G401 (cell line): ENCODE results near the gene CD52. TPM values are rescaled to one million over a fixed set of nuclear protein-coding genes. Genes with fewer than 3 reads are reported as not detected.
"Not testable (repeated sequence)": the region's sequence is repeated elsewhere in the genome, so short reads cannot be mapped to it uniquely, and the experiment has no call there.

Source experiments
- DNase-seq: peaks from one replicate; pipeline ENCODE4 v3.0.0-alpha.2; 2015; ENCODE audit warnings: low spot score
- in situ Hi-C: cut with HindIII; loops from 2 replicates; pipeline ENCODE4 v1.10.0; 2016; ENCODE audit warnings: low sequenced_read_pairs, mixed read lengths
- total RNA-seq: library from RNA; depleted of rRNA; stranded (reverse); fragments of >200 nt; shearing (Covaris generic); gene quantifications from 2 replicates; pipeline ENCODE4 v1.2.3, GENCODE V29; 2014

Gene CD52
- total RNA-seq, 1 experiment from 2014 or later, result 2.3 TPM

GRCh38 chr1:26283279-26283853 lies 34.4 kb upstream of the CD52 start:
- in situ Hi-C loops, result no loop called here
- DNase-seq, result no peak

- in situ Hi-C loops, result no loop called here
- DNase-seq, result no peak
Observed at GRCh38 chr1:26283871-26284596, 33.7 kb upstream of the CD52 start.

GRCh38 chr1:26284597-26285347 lies 33.0 kb upstream of the CD52 start:
- in situ Hi-C loops, result no loop called here
- DNase-seq, result no peak

- in situ Hi-C loops, result no loop called here
- DNase-seq, result no peak
Observed at GRCh38 chr1:26285366-26286063, 32.2 kb upstream of the CD52 start.

- in situ Hi-C loops, result no loop called here
- DNase-seq, result no peak
Observed at GRCh38 chr1:26286064-26286416, 31.7 kb upstream of the CD52 start.

- in situ Hi-C loops, result no loop called here
- DNase-seq, result no peak
Observed at GRCh38 chr1:26287033-26287711, 30.6 kb upstream of the CD52 start.

GRCh38 chr1:26287811-26288210 lies 29.9 kb upstream of the CD52 start:
- DNase-seq, result no peak
- in situ Hi-C loops, result no loop called here

DNA sequence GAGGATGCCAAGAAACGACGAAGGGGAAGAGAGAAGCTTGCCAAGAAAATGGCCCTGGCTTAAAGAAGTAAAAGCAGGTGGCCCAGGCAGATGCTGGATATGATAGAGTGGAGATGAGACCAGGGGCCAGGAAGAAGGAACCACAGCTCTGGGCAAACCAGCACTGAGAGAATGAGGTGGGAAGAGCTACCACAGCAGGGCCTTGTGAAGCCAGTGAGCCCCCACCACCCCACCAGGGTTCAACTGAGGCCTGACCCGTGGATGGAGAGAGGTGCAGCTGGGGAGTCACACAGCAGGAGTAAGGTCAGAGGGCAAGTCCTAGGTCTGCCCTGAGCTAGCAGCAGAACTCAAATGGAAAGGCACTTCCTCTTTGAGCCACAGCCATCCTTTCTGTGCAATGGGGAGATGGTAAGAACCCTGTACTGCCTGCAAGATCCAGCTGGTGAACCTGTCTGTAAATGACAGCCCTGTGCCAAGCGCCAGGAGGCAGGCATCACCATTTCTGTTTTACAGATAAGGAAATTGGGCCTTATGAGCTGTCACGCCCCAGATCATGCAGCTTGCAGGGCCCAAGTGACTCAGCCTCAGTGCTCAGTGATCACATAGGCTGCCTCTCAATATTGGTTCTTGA lies 29.3 kb upstream of the CD52 start:
- no peak for DNase-seq
- in situ Hi-C loops, result no loop called here

GRCh38 chr1:26289158-26290059 lies 28.3 kb upstream of the CD52 start:
- DNase-seq, result no peak
- in situ Hi-C loops, result no loop called here

- no peak for DNase-seq
- in situ Hi-C loops, result no loop called here
Observed at GRCh38 chr1:26290122-26290881, 27.5 kb upstream of the CD52 start.

DNA sequence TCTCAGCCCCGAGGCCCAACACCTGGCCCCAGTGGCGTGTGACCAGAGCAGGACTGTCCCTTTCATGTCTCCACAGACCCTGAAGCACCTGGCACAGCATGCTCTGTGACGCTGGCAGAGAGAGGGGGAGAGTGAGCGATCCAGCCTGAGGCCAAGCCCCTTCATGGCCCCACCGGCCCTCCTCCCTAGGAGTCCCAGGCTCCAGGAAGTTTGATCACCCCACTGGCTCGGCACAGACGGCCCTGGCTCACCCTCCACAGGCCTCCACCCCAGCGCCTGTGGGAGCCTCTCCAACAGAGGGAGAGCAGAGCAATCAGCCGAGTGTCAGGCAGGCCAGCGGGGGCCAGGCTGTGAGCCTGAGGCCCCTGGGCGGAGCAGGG lies 26.9 kb upstream of the CD52 start:
- DNase-seq, result no peak
- in situ Hi-C loops, result no loop called here

GRCh38 chr1:26291433-26291832 lies 26.3 kb upstream of the CD52 start:
- DNase-seq, result no peak
- in situ Hi-C loops, result no loop called here

- no peak for DNase-seq
- in situ Hi-C loops, result no loop called here
Observed at GRCh38 chr1:26291939-26292338, 25.8 kb upstream of the CD52 start.

DNA sequence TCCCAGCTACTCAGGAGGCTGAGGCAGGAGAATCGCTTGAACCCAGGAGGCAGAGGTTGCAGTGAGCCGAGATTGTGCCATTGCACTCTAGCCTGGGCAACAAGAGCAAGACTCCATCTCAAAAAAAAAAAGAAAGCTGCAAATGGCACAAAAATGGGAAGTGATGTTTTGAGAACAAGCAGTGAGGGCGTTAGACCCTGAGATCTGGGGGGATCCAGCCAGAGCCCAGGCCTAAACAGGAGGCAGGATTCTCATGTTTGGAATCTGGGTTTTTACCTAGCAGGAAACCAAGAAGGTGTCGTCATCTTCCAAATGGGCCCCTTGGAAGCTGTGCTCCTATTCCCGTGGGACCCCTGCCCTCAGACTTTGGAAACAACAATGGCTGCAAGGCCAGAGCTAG lies 25.0 kb upstream of the CD52 start:
- DNase-seq, in situ Hi-C loops: not testable (repeated sequence)

DNA sequence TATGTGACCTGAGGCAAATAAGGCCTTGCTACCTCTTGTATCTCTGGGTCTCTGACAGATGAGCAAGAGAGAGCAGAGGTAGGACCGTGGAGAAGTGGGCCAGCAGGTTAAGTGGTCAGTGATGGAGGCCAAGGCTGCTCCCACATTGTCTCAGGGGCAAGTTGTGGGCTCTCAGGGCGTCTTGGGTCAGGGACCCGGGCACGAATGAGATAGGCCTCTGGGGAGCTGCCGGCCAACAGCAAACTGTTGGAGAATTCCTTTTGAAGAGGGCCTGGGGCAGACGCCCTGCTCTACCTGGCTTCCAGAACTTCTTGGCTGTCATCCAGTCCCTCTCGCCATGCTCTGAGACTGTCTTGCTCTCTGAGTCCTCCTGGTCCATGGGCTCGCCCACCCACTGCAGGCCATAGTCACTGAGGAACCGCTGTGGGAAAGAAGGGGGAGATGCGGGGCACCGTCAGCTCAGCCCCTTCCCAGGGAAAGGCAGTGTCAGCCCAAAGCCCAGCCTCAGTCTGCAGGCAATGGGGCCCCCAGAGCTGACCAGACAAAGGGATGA lies 23.8 kb upstream of the CD52 start:
- in situ Hi-C loops, result no loop called here
- DNase-seq, result no peak

DNA sequence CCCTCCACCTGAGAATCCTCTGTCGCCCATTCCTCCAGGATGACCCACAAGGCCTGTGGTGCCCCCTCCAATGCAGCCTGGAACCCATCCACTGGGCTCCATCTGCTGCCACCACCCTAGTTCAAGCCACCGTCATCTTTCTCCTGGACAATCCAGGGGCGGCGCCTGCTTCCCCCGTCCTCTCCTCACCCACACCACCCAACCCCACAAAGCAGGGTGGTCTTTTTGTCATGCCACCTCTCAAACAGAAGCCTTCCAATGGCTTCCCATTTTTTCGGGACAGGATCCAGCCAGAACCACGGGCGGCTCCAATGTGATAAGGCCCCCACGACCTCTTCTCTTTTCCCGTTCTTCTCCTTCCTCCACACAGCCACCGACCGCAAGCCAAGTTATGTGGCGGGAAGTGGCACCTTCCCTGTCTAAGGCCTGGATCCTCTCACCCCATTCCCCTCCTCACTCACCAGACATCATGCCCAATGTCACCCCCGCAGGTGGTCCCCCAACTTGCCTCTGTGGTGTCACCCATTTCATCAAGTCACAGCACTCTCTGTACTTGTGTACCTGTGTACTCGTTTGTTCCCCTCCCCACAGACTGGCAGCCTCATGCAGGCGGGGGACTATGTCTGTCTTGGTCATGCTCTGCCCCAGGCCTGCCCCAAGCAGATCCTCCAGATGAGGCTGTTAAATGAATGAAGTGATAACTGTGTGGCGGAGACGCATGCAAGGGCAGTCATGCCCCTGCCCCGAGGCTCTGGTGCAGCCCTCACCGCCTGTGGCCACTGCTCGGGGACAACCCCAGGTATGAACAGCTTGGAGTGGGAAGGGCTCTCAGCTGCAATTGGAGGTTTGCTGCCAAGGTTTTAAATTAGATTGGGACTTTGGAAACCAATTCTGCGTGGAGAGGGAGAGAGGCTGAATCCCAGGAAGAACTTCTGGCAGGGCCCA lies 22.3 kb upstream of the CD52 start:
- DNase-seq, result no peak
- in situ Hi-C loops, result no loop called here
